Midbrain (tissue), 1 donor: ENCODE data around the gene LRRC32.
A peak's percentile ranks its signal among the peaks of the same experiment; 100 is the strongest.

Source experiments
- DNase-seq: peaks from one replicate; lab custom pipeline; 2025; lab: John Stamatoyannopoulos, UW

Gene LRRC32

DNA sequence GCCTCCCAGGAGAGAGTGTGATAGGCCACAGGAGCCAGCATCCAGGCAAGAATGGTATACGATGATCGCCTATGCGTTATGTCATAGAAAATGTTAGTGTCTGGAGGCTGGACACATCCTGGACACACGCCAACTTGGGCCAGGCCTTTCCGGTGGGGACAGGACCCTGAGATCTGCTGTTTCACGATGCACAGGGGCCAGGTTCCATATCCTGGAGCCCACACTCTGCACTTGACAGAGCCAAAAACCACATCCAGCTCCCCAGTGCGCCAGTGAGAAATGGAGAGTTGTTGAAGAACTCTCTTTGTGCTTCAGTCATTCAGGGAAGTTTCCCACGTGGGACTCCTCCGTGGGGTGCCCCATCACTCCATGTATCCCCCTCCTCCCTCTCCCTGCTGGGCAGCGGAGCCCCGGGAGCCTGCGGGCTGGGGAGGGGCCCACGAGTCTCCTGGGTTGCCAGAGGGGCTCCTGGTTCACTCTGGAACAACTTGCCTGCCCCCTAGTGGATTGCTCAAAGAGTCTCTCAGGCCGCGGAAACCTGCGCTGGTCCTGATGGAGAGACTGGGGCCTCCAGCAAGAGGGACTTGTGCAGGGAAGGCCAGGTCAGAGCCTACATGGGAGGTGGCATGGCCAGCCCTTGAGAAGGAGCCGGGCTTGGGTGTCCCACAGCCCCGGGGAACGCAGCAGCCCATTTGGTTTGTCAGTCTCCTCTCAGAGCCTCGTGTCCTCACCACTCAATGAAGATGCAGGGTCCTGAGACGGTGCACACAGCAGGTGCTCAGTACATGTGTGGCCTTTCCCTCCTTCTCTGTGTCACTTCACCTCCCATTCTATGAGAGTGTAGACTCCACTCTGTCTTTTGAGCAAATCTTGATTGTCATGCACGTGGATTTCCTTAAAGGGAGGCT, 10.2 kb upstream of the LRRC32 start:
- peak; percentile 28 for DNase-seq

DNA sequence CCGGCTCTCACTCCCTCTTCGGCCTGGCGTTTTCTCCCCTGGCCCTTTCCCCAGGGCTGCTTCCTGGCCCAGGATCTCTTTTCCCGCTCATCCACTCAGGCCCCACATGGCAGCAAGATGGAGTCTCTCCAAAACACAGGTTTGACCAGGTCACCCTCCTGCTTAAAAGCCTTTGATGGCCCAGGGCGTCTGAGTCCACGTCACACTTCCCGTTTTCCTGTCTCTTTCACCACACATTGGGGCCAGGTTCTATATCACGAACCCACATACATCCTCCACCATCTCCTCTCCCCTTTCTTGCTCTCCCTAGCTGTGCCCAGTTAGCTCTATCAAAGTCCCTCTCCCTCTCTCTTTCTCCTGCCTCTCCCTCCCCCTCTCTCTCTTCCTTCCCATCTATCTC, 7.8 kb upstream of the LRRC32 start:
- no peak for DNase-seq

GRCh38 chr11:76677458-76677765, 6.9 kb upstream of the LRRC32 start:
- DNase-seq: no peak

DNA sequence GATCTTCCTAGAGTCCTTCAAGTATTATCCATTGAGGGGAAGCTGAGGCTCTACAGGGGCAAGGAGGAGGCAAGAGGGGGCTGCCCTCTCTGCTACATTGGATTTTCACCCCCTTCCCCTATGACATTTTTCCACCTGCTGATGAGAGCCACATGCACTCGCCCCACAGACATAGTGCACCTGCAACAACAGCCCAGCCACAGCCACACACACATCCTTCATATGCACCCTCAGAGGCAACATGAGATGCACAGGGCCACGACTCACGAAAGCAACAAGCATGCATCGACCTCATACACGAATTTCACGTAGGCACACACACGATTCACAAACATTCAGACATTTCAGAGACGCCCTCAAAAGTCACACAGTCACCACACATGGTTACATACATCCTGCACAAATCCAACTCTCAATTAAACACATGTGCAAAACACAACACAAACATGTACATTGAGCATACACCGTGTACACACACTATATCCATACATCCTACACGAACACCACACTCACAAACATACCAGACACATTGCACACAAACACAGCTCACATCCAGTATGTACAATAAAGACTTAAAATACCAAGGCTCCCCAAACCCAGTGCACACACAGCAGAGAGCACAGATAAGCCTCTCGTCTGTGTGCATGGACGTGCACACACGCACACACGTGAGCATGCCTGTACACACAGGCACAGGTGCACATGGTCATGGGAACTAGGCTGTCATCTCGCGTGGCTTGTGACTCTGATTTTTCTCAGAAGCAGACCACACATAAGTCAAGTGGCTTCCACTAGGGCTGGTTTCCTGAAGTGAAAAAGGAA, 6.3 kb upstream of the LRRC32 start:
- DNase-seq: no peak

- DNase-seq: no peak
These were observed 4.2 kb upstream of the LRRC32 start for GRCh38 chr11:76674517-76675400.

DNA sequence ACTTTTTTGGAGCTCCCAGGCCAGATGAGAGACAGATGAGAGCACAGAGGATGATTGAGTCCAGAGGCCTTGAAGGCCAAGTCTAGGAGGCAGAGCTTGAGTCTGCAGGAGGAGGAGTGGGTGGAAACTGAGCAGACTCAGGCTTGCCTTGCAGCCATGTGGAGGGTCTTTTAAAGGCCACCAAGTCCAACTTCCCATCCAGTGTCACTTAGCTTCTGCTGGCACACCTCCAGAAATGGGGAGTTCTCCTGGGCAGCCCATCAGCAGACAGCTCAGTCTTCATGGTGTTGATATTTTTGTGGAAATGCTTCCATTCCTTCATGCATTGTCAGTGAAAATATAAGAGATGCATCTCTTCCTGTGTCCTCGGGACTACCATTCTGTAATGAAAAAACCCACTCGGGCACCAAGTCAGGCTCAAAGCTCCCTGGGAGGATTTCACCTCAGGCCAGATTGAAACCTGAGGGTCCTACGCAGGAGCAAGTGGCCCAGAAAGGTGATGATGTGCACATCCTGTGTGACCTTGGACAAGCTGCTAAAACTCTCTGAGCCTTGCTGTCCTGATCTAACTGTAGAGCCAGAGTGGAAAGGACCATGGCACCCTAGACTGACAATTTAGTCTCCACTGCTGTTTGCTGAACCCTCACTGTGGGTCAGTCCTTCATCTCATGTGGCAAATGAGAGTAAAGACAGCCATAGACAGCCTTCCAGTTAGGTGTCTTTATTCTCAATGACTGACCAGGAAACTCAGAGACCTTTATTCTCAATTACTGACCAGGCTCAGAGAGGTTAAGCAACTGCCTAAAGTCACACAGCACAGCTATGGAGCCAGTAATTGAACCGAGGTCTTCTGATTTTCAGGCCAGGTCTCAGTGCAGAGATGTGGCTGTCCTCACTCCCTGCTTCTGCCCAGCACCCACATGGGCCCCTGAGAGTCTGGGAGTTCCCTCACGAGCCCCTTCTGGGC, 2.9 kb upstream of the LRRC32 start:
- no peak for DNase-seq

- no peak for DNase-seq
These were observed 2.1 kb upstream of the LRRC32 start for GRCh38 chr11:76672431-76673175.

- DNase-seq: no peak
These were observed 1.2 kb upstream of the LRRC32 start for GRCh38 chr11:76671626-76672309.

DNA sequence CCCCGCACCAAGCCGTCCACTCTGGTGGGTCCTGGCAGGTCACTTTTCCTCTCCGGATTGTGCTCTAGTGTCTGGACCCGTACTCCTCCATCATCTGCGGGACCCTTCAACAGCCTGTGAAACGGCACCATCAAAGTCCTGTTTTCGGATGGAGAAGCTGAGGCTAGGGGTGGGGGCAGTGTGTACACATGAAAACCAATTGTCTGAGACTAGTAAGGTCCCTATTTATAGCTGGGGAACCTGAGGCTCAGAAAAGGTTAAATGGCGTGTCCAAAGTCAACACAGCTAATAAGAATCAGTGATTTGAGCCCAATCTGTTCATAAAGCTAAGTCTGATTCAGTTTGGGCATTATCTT, 668 bp upstream of the LRRC32 start:
- no peak for DNase-seq

DNA sequence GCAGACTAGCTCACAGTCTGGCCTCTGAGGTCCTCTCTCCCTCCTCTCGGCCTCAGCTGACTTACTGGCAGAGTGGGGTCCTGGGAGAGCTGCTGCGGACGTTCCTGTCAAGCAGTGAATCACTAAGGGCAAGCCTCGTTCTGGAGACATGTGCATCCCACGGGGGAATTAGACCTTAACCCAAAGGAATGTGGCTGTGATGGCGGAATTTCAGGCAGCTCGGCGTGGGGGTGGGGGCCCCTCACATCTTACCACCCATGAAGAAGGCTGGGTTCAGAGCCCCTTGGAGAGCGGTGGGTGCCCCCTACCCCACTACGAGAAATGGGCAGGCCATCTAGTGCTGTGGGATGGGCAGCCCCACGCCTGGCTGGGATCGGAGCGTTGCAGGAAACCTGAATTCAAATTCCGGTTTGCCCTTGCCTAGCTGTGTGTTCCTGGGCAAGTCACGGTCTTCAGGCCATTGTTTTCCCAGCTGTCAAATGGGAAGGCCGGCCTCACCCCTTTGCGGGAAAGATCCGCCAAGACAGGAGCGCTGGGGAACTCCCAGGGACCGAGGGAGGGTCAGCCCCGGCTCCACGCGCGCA, 554 bp downstream of the LRRC32 start:
- no peak for DNase-seq

- DNase-seq: no peak
These were observed 2.0 kb downstream of the LRRC32 start for GRCh38 chr11:76668362-76669155.

- no peak for DNase-seq
These were observed 2.7 kb downstream of the LRRC32 start for GRCh38 chr11:76667856-76668255.

DNA sequence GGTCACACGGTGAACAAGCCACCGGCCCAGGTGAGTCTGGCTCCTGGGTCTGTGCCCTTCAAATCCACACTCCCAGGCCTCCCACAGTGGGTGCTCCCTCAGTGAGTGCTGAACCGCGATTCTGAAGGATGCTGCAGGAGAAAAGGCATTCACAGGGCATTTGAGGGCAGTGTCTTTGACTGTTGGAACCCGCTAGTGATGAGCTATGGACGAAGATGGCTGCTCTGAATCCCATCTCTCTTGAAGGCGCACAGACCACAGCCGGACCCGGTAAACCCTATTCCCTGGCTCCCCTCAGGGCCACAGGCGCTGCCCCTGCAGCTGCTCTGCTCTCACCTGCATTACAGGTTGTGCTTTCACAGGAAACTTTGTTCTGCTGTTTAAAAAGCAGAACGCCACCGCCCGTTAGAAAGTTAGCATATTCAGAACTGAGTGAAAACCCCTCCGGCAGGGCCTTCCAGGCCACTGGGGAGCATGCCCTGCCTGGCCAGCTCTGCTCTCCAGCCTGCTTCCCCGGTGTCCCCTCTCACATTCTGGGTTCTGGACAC, 3.2 kb downstream of the LRRC32 start:
- no peak for DNase-seq

- DNase-seq: no peak
These were observed 3.7 kb downstream of the LRRC32 start for GRCh38 chr11:76666830-76667229.

GRCh38 chr11:76666408-76666807, 4.1 kb downstream of the LRRC32 start:
- DNase-seq: no peak

DNA sequence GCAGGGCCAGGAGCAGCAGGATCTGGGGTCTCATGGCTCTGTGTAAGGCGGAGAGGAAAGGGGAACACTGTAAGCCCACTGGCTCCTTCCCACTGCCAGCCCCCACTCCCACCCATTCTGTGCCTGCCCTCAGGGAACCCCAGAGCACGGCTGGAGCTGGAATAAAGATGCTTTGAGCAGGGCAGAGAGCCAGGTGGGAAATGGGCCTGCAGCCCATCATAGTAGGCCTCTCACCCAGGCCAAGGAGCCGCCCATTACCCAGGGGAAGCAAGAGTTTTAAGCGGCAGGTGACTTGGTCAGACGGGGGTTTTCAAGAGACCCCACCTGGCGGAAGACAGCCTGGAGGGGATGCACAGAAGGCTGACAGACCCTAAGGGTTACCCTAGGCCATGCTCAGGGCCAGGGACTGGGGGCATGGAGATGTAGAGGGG, 4.6 kb downstream of the LRRC32 start:
- DNase-seq: no peak

DNA sequence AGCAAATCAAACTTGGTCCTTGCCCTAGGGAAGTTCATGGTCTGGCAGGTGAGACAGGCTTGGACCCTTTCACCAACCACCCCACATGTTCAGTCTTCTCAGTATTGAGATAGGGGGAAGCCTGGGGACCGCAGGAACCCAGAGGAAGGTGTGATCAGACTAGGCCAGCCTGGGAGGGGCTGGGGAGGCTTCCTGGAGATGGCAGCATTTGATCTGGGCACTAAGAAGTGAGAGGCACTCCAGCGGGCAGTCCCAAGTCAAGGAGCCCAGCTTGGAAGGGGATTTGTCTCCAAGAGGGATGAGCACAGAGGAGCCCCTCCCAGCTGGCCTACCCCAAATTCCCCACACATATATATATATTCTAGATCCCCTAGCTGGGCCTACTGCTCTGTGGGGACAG, 5.4 kb downstream of the LRRC32 start:
- DNase-seq: no peak

DNA sequence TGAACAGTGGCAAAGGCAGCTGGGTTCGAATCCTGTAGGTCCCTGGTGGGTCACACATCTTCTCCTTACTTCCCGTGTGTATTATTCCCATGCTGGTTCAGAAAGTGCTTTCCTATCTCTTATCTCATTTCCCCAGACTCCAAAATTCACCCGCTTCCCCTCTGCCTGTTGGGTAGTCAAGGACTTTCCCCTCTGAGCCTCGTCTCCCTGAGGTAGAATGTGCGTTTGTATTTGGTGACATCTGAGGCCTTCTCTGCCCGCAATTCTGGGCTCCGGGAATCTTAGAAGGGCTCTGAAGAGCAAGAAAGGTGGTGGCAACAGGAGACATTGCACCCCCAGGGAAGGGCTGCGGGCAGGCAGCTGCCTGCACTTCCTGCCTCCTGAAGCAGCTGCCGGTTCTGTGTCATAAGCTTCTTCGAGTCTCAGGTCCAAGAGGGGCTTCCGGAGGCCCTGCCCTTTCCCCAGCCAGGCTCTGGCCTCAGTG, 5.9 kb downstream of the LRRC32 start:
- no peak for DNase-seq
